ENCODE results near the gene HOXB9. TPM values are rescaled to one million over a fixed set of nuclear protein-coding genes. Genes with fewer than 3 reads are reported as not detected.

HOXB9 gene
- total and polyA plus RNA-seq, 11 donors, result not detected

GRCh38 chr17:48596000-48596734 lies 30.0 kb downstream of the HOXB9 start:
- peak in 1 of 4 donors; percentile 43 for ATAC-seq
- intact Hi-C loops (cut with DNase I), result loop anchor here in 1 of 10 donors (5.0 kb wide), 1 partner anchor 259 kb away; no protein-coding TSS in a partner anchor
- peak overlapping the region in 8 of 12 donors; percentile 3 to 54 (median 48) for H3K4me3 ChIP-seq
- no peaks in the 10 kb centered on the region for H3K36me3 ChIP-seq
- DNase-seq, result no peak
- H3K9me3 ChIP-seq, result no peaks in the 10 kb centered on the region
- H3K4me1 ChIP-seq, result peaks cover 0 to 47% (median 20%) of the 10 kb centered on the region in 12 donors
- no peak for TF ChIP-seq POLR2A (IDR thresholded peaks at IDR 0.05)
- no peak for TF ChIP-seq CTCF (IDR thresholded peaks at IDR 0.05)
- H3K27me3 ChIP-seq, result peaks cover 74 to 100% (median 98%) of the 10 kb centered on the region in 9 donors
- WGBS, 4 donors, result 5 to 7% (median 6%) methylated on average over 46 to 54 of the region's 54 CpGs
- peak overlapping the region in 2 of 12 donors; percentile 1 to 97 for H3K27ac ChIP-seq

- no peak overlapping the region for H3K4me3 ChIP-seq
- no peak for ATAC-seq
- no peak for DNase-seq
- H3K27ac ChIP-seq, result peak overlapping the region in 1 of 12 donors; percentile 97
- no peak for TF ChIP-seq POLR2A (IDR thresholded peaks at IDR 0.05)
- TF ChIP-seq CTCF (IDR thresholded peaks at IDR 0.05), result no peak
- no peaks in the 10 kb centered on the region for H3K36me3 ChIP-seq
- 27 to 56% (median 34%) methylated on average over 25 of the region's 25 CpGs for WGBS, 4 donors
- no peaks in the 10 kb centered on the region for H3K9me3 ChIP-seq
- intact Hi-C loops (cut with DNase I), result loop anchor here in 1 of 10 donors (5.0 kb wide), 1 partner anchor 258 kb away; no protein-coding TSS in a partner anchor
- peaks cover 0 to 47% (median 20%) of the 10 kb centered on the region in 12 donors for H3K4me1 ChIP-seq
- H3K27me3 ChIP-seq, result peaks cover 75 to 100% (median 98%) of the 10 kb centered on the region in 9 donors
Measured at GRCh38 chr17:48595278-48595999, 30.7 kb downstream of the HOXB9 start.

GRCh38 chr17:48594538-48595277 lies 31.4 kb downstream of the HOXB9 start:
- H3K27me3 ChIP-seq, result peaks cover 68 to 100% (median 98%) of the 10 kb centered on the region in 9 donors

More at GRCh38 chr17:48594538-48595277, 31.4 kb downstream of the HOXB9 start:
- H3K27ac ChIP-seq, result peak overlapping the region in 1 of 12 donors; percentile 97
- 27 to 44% (median 34%) methylated on average over 24 to 25 of the region's 25 CpGs for WGBS, 4 donors
- TF ChIP-seq POLR2A (IDR thresholded peaks at IDR 0.05) (no peak), CTCF (IDR thresholded peaks at IDR 0.05) (no peak)
- H3K4me3 ChIP-seq, result no peak overlapping the region
- ATAC-seq (no peak), DNase-seq (no peak)
- peaks cover 0 to 47% (median 20%) of the 10 kb centered on the region in 12 donors for H3K4me1 ChIP-seq
- H3K36me3 ChIP-seq, result no peaks in the 10 kb centered on the region
- intact Hi-C loops (cut with DNase I), result loop anchor here in 4 of 10 donors (5.0 kb wide), 3 partner anchors 242 to 257 kb away; no protein-coding TSS in a partner anchor
- H3K9me3 ChIP-seq, result no peaks in the 10 kb centered on the region
